Osteocyte (in vitro differentiated cells): ENCODE data around the gene MSLN. TPM values are rescaled to one million over a fixed set of nuclear protein-coding genes. Genes with fewer than 3 reads are reported as not detected.

ENCODE experiments used
- DNase-seq: peaks from one replicate; pipeline ENCODE4 v3.0.0; 2021; ENCODE audit warnings: mixed read lengths; ENCODE audit not compliant: unreplicated experiment; ENCODE audit errors: extremely low spot score
- H3K27ac Mint-ChIP-seq: one replicate; pipeline ENCODE4 v1.8.0; 2021; ENCODE audit warnings: mild to moderate bottlenecking, mixed read lengths; ENCODE audit not compliant: unreplicated experiment
- H3K27me3 Mint-ChIP-seq: one replicate; pipeline ENCODE4 v1.8.0; 2021; ENCODE audit warnings: mixed read lengths; ENCODE audit not compliant: unreplicated experiment
- H3K36me3 Mint-ChIP-seq: one replicate; pipeline ENCODE4 v1.8.0; 2021; ENCODE audit warnings: mixed read lengths; ENCODE audit not compliant: unreplicated experiment
- H3K4me1 Mint-ChIP-seq: one replicate; pipeline ENCODE4 v1.8.0; 2021; ENCODE audit warnings: mixed read lengths; ENCODE audit not compliant: unreplicated experiment
- H3K4me3 Mint-ChIP-seq: one replicate; pipeline ENCODE4 v1.8.0; 2021; ENCODE audit warnings: mild to moderate bottlenecking, moderate library complexity, mixed read lengths; ENCODE audit not compliant: unreplicated experiment
- H3K9me3 Mint-ChIP-seq: one replicate; pipeline ENCODE4 v1.8.0; 2021; ENCODE audit warnings: mixed read lengths; ENCODE audit not compliant: unreplicated experiment
- total RNA-seq: library from RNA; stranded (reverse); gene quantifications from 2 replicates; pipeline ENCODE4 v1.2.1, GENCODE V29; 2021
- TF ChIP-seq, protein P1 (sequence below): fragments of 200-600 bp; sonication (generic); IDR thresholded peaks from 2 replicates; pipeline ENCODE4 v1.5.0; 2021; ENCODE audit warnings: antibody characterized with exemption, mild to moderate bottlenecking, moderate library complexity

The MSLN gene
- total RNA-seq, 1 donor from 2014 or later = 0.19 TPM

DNA sequence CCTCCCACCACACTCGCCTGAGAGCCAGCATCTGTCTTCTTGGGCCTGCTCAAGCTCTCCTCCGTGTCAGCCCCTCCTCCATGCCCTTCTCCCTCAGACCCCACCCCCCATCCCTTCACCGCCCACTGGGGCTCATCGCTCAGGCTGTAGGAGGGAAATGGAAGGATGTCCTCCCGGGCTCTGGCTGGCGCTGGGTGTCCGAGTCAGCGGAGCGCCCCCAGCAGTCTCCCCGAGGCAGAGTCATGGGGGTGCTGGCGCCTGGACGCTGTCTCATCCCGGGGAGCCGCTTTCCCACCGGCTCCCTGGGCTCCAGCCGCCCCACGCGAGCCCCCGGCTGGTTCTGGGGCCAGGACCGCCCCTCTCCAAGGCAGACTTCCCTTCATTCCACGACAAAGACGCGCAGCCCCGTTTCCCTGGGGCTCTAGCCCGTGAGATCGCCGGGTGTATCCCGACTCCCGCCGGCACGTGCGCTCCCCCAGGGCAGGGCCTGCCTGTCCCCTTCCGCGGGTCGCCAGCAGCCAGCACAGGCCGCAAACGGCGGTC lies 40.0 kb upstream of the MSLN start:
- H3K27me3 Mint-ChIP-seq = no peaks in the 10 kb centered on the region
- DNase-seq = no peak
- TF ChIP-seq, protein P1, sequence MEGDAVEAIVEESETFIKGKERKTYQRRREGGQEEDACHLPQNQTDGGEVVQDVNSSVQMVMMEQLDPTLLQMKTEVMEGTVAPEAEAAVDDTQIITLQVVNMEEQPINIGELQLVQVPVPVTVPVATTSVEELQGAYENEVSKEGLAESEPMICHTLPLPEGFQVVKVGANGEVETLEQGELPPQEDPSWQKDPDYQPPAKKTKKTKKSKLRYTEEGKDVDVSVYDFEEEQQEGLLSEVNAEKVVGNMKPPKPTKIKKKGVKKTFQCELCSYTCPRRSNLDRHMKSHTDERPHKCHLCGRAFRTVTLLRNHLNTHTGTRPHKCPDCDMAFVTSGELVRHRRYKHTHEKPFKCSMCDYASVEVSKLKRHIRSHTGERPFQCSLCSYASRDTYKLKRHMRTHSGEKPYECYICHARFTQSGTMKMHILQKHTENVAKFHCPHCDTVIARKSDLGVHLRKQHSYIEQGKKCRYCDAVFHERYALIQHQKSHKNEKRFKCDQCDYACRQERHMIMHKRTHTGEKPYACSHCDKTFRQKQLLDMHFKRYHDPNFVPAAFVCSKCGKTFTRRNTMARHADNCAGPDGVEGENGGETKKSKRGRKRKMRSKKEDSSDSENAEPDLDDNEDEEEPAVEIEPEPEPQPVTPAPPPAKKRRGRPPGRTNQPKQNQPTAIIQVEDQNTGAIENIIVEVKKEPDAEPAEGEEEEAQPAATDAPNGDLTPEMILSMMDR = no peak
- H3K9me3 Mint-ChIP-seq = no peaks in the 10 kb centered on the region
- peak overlapping the region; percentile 75 for H3K27ac Mint-ChIP-seq
- peaks cover 22% of the 10 kb centered on the region for H3K4me1 Mint-ChIP-seq
- H3K4me3 Mint-ChIP-seq = peak overlapping the region; percentile 79
- no peaks in the 10 kb centered on the region for H3K36me3 Mint-ChIP-seq

GRCh38 chr16:720990-721764 lies 39.4 kb upstream of the MSLN start, which contains the start of gene ANTKMT:
Gene ANTKMT, plus strand, starts transcription at chr16:721146. Its CDS starts 129 bp downstream, at chr16:721275.
- no peaks in the 10 kb centered on the region for H3K36me3 Mint-ChIP-seq
- H3K9me3 Mint-ChIP-seq = no peaks in the 10 kb centered on the region
- peak within 1 kb of the TSS; percentile 75 for H3K27ac Mint-ChIP-seq
- TF ChIP-seq, protein P1 = peak; percentile 7
- no peaks in the 10 kb centered on the region for H3K27me3 Mint-ChIP-seq
- H3K4me3 Mint-ChIP-seq = peak within 1 kb of the TSS; percentile 79
- peaks cover 18% of the 10 kb centered on the region for H3K4me1 Mint-ChIP-seq
- DNase-seq = peak; percentile 92

GRCh38 chr16:721765-722540 lies 38.6 kb upstream of the MSLN start:
- Mint-ChIP-seq H3K4me3 (peak overlapping the region; percentile 52), H3K27me3 (no peaks in the 10 kb centered on the region), H3K36me3 (no peaks in the 10 kb centered on the region), H3K27ac (no peak overlapping the region), H3K9me3 (no peaks in the 10 kb centered on the region), H3K4me1 (peaks cover 16% of the 10 kb centered on the region)
- no peak for DNase-seq
- TF ChIP-seq, protein P1 = no peak

DNA sequence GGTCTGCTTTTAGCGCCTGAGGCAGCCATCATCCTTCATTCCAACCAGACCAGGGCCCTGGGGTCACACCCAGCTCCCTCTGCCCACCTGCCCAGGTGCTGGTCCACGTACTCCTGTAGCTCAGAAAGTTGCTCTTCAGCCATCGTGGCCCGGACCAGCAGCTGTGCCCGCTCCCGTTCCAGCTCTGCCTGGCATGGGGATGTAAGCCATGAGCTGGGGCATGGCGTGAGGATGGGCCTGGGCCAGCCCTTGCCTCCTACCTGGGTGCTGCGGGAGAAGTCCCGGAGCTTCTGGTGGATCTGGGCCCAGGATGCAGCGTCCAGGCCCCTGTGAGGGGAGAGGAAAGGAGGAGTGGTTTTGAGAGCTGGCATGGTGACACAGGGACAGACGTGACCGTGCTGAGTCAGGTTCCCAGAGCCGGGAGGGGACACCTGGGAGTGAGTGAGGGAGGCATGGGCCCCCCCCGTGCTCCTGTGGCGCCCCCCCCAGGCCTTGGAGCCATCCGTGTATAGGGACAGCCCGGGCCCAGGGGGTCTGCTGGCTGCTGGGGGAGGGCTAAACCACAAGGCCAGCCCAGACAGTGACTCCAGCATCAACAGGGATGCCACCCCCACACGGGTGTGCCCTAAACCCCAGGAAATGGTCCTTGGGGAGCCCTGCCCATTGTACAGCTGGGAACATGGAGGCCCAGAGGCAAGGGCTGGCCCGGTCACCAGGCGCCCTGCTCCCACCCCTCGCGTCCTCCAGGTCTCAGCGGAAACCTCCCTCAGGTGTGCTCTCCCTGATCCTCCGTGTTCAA lies 37.5 kb upstream of the MSLN start:
- Mint-ChIP-seq H3K27me3 (no peaks in the 10 kb centered on the region), H3K4me3 (peak overlapping the region; percentile 52)

More for the DNA sequence above, 37.5 kb upstream of the MSLN start:
- Mint-ChIP-seq H3K4me1 (peaks cover 16% of the 10 kb centered on the region), H3K27ac (no peak overlapping the region), H3K9me3 (no peaks in the 10 kb centered on the region), H3K36me3 (no peaks in the 10 kb centered on the region)
- TF ChIP-seq, protein P1 = no peak
- DNase-seq = no peak
